IMR-90 (cell line): ENCODE results near the gene FLT1.

ENCODE experiments used
- MAFK ChIP-seq: IDR thresholded peaks from 2 replicates; pipeline ENCODE4 v1.6.1; 2012; ENCODE audit warnings: low read depth, low read length, improper control_type of control experiment
- MXI1 ChIP-seq: IDR thresholded peaks from 2 replicates; pipeline ENCODE4 v1.6.1; 2012; ENCODE audit warnings: low read depth, mild to moderate bottlenecking, low read length, moderate library complexity, borderline replicate concordance
- POLR2A ChIP-seq: IDR thresholded peaks from 2 replicates; pipeline ENCODE4 v1.6.1; 2012; ENCODE audit warnings: mild to moderate bottlenecking, low read depth, low read length
- RAD21 ChIP-seq: IDR thresholded peaks from 2 replicates; pipeline ENCODE4 v1.6.1; 2012; ENCODE audit warnings: low read length, improper control_type of control experiment
- RCOR1 ChIP-seq: IDR thresholded peaks from 2 replicates; pipeline ENCODE4 v1.6.1; 2012; ENCODE audit warnings: mild to moderate bottlenecking, low read length, improper control_type of control experiment; ENCODE audit not compliant: insufficient replicate concordance
- RFX5 ChIP-seq: IDR thresholded peaks from 2 replicates; pipeline ENCODE4 v1.8.0; 2012; ENCODE audit warnings: low read depth, mild to moderate bottlenecking, low read length, moderate library complexity
- TF ChIP-seq, protein P1 (sequence below): fragments of 150-350 bp; IDR thresholded peaks from 2 replicates; pipeline ENCODE4 v1.6.1; 2017; ENCODE audit warnings: mild to moderate bottlenecking, antibody characterized with exemption, low read length, low read depth
- TF ChIP-seq, protein P2 (sequence below): conservative IDR thresholded peaks from 2 replicates; pipeline ENCODE4 v1.5.1; 2012; ENCODE audit warnings: mild to moderate bottlenecking, low read depth, low read length, improper control_type of control experiment

DNA sequence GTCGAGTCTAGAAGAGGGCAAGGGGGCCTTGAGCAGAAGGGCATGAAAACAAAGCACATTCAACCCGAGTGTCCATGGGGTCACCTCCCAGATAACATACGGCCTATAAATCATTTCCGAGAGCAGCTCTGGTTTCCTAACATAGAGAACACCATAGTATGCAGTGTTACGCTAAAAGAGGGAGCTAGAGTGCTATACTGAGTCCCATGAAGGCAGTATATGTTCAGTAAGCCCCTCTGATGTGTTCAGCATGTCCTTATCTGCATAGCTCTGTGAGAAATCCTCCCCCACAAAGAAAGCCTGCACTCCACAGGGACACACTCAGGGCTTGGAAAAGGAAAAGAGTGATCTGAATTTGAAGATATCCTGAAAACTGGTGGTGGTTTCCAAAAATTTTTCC is 175.4 kb downstream of the FLT1 start:
- TF ChIP-seq, protein P1, sequence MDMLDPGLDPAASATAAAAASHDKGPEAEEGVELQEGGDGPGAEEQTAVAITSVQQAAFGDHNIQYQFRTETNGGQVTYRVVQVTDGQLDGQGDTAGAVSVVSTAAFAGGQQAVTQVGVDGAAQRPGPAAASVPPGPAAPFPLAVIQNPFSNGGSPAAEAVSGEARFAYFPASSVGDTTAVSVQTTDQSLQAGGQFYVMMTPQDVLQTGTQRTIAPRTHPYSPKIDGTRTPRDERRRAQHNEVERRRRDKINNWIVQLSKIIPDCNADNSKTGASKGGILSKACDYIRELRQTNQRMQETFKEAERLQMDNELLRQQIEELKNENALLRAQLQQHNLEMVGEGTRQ, result no peak
- TF ChIP-seq, protein P2, sequence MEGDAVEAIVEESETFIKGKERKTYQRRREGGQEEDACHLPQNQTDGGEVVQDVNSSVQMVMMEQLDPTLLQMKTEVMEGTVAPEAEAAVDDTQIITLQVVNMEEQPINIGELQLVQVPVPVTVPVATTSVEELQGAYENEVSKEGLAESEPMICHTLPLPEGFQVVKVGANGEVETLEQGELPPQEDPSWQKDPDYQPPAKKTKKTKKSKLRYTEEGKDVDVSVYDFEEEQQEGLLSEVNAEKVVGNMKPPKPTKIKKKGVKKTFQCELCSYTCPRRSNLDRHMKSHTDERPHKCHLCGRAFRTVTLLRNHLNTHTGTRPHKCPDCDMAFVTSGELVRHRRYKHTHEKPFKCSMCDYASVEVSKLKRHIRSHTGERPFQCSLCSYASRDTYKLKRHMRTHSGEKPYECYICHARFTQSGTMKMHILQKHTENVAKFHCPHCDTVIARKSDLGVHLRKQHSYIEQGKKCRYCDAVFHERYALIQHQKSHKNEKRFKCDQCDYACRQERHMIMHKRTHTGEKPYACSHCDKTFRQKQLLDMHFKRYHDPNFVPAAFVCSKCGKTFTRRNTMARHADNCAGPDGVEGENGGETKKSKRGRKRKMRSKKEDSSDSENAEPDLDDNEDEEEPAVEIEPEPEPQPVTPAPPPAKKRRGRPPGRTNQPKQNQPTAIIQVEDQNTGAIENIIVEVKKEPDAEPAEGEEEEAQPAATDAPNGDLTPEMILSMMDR, result no peak
- TF ChIP-seq RFX5 (no peak), POLR2A (no peak), MAFK (no peak), RCOR1 (no peak), RAD21 (no peak), MXI1 (no peak)
